WTC11 (cell line): ENCODE measurements around the gene RIC3. TPM values are rescaled to one million over a fixed set of nuclear protein-coding genes. Genes with fewer than 3 reads are reported as not detected.

Experiments
- ATAC-seq: fragments of 200-7000 bp; cut with Tn5 transposase; 2 replicates; pipeline ENCODE4 v1.10.0; 2021; ENCODE audit warnings: mild to moderate bottlenecking, moderate library complexity
- CTCF ChIA-PET: fragments of 300-600 bp; sonication (Branson Sonifier 250); formaldehyde crosslinking; loops from one replicate; lab custom pipeline; 2021; ENCODE audit warnings: antibody characterized with exemption; lab: Charles Lee
- POLR2A ChIA-PET: fragments of 350-600 bp; sonication (Branson Sonifier 250); formaldehyde crosslinking; loops from one replicate; lab custom pipeline; 2021; ENCODE audit warnings: antibody characterized with exemption; lab: Charles Lee
- DNase-seq: peaks from one replicate; pipeline ENCODE4 v3.0.0; 2021; ENCODE audit warnings: low spot score
- H3K27ac Mint-ChIP-seq: 2 replicates; pipeline ENCODE4 v1.8.0; 2021; ENCODE audit warnings: mixed read lengths
- H3K27me3 Mint-ChIP-seq: 2 replicates; pipeline ENCODE4 v1.8.0; 2021; ENCODE audit warnings: low read depth, mild to moderate bottlenecking, moderate library complexity, mixed read lengths
- H3K36me3 Mint-ChIP-seq: 2 replicates; pipeline ENCODE4 v1.8.0; 2021; ENCODE audit warnings: mixed read lengths
- H3K4me1 Mint-ChIP-seq: 2 replicates; pipeline ENCODE4 v1.8.0; 2022; ENCODE audit warnings: mixed read lengths
- H3K4me3 Mint-ChIP-seq: 2 replicates; pipeline ENCODE4 v1.8.0; 2021; ENCODE audit warnings: mild to moderate bottlenecking, moderate library complexity, mixed read lengths
- H3K9me3 Mint-ChIP-seq: 2 replicates; pipeline ENCODE4 v1.8.0; 2021; ENCODE audit warnings: mixed read lengths
- AFF4 ChIP-seq: sonication (generic); formaldehyde crosslinking; IDR thresholded peaks from 2 replicates; pipeline ENCODE4 v1.8.1; 2023; ENCODE audit warnings: mild to moderate bottlenecking, missing genetic modification reagents, borderline replicate concordance
- E2F1 ChIP-seq: sonication (generic); formaldehyde crosslinking; IDR thresholded peaks from 2 replicates; pipeline ENCODE4 v1.8.0; 2022; ENCODE audit warnings: mild to moderate bottlenecking, missing genetic modification reagents
- FOXP4 ChIP-seq: sonication (generic); formaldehyde crosslinking; IDR thresholded peaks from 2 replicates; pipeline ENCODE4 v1.8.0; 2022; ENCODE audit warnings: mild to moderate bottlenecking, missing genetic modification reagents
- IRF2 ChIP-seq: sonication (generic); formaldehyde crosslinking; IDR thresholded peaks from 2 replicates; pipeline ENCODE4 v1.8.0; 2022; ENCODE audit warnings: low read depth, missing genetic modification reagents, borderline replicate concordance
- JAZF1 ChIP-seq: fragments of 250-450 bp; sonication (Bioruptor Pico); IDR thresholded peaks from 2 replicates; pipeline ENCODE4 v1.9.0; 2021; ENCODE audit warnings: moderate library complexity, mild to moderate bottlenecking, inconsistent platforms
- KAT7 ChIP-seq: sonication (generic); formaldehyde crosslinking; IDR thresholded peaks from 2 replicates; pipeline ENCODE4 v1.8.1; 2023; ENCODE audit warnings: missing genetic modification reagents, mild to moderate bottlenecking, borderline replicate concordance
- MXD4 ChIP-seq: fragments of 250-450 bp; sonication (Bioruptor Pico); IDR thresholded peaks from 2 replicates; pipeline ENCODE4 v1.8.0; 2021; ENCODE audit warnings: mild to moderate bottlenecking, moderate library complexity, borderline replicate concordance
- TEAD1 ChIP-seq: sonication (generic); formaldehyde crosslinking; IDR thresholded peaks from 2 replicates; pipeline ENCODE4 v1.8.0; 2022; ENCODE audit warnings: mild to moderate bottlenecking, missing genetic modification reagents
- TEAD4 ChIP-seq: sonication (generic); formaldehyde crosslinking; IDR thresholded peaks from 2 replicates; pipeline ENCODE4 v1.8.0; 2022; ENCODE audit warnings: mild to moderate bottlenecking, missing genetic modification reagents
- ZNF281 ChIP-seq: sonication (generic); formaldehyde crosslinking; IDR thresholded peaks from 2 replicates; pipeline ENCODE4 v1.8.0; 2023; ENCODE audit warnings: mild to moderate bottlenecking, missing genetic modification reagents
- ZNF317 ChIP-seq: sonication (generic); formaldehyde crosslinking; IDR thresholded peaks from 2 replicates; pipeline ENCODE4 v1.8.1; 2023; ENCODE audit warnings: low read depth, mild to moderate bottlenecking, moderate library complexity, missing genetic modification reagents, borderline replicate concordance
- total RNA-seq: library from RNA; stranded (reverse); gene quantifications from 3 replicates; pipeline ENCODE4 v1.2.3, GENCODE V29; 2021
- TF ChIP-seq, protein P1 (sequence below): sonication (generic); formaldehyde crosslinking; IDR thresholded peaks from 2 replicates; pipeline ENCODE4 v1.8.0; 2022; ENCODE audit warnings: mild to moderate bottlenecking, missing genetic modification reagents
- TF ChIP-seq, protein P2 (sequence below): sonication (generic); formaldehyde crosslinking; IDR thresholded peaks from 2 replicates; pipeline ENCODE4 v1.8.0; 2022; ENCODE audit warnings: missing genetic modification reagents

Gene RIC3
- total RNA-seq, 1 experiment from 2014 or later: 15.7 TPM

- Mint-ChIP-seq H3K4me1 (peaks cover 6% of the 10 kb centered on the region), H3K9me3 (no peaks in the 10 kb centered on the region), H3K4me3 (no peak overlapping the region), H3K27ac (no peak overlapping the region), H3K36me3 (no peaks in the 10 kb centered on the region), H3K27me3 (peaks cover 40% of the 10 kb centered on the region)
- ChIA-PET CTCF (no interaction called here), POLR2A (no interaction called here)
- no peak for DNase-seq
- no peak for ATAC-seq
- TF ChIP-seq E2F1 (CRISPR knock-in tag) (no peak), MXD4 (no peak), ZNF281 (CRISPR knock-in tag) (no peak), ZNF317 (CRISPR knock-in tag) (no peak), AFF4 (no peak), TEAD4 (CRISPR knock-in tag) (no peak), TEAD1 (CRISPR knock-in tag) (no peak), KAT7 (CRISPR knock-in tag) (no peak), JAZF1 (CRISPR knock-in tag) (no peak), IRF2 (CRISPR knock-in tag) (no peak), FOXP4 (CRISPR knock-in tag) (no peak)
- TF ChIP-seq, protein P1, sequence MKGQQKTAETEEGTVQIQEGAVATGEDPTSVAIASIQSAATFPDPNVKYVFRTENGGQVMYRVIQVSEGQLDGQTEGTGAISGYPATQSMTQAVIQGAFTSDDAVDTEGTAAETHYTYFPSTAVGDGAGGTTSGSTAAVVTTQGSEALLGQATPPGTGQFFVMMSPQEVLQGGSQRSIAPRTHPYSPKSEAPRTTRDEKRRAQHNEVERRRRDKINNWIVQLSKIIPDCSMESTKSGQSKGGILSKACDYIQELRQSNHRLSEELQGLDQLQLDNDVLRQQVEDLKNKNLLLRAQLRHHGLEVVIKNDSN (CRISPR knock-in tag): no peak
- TF ChIP-seq, protein P2, sequence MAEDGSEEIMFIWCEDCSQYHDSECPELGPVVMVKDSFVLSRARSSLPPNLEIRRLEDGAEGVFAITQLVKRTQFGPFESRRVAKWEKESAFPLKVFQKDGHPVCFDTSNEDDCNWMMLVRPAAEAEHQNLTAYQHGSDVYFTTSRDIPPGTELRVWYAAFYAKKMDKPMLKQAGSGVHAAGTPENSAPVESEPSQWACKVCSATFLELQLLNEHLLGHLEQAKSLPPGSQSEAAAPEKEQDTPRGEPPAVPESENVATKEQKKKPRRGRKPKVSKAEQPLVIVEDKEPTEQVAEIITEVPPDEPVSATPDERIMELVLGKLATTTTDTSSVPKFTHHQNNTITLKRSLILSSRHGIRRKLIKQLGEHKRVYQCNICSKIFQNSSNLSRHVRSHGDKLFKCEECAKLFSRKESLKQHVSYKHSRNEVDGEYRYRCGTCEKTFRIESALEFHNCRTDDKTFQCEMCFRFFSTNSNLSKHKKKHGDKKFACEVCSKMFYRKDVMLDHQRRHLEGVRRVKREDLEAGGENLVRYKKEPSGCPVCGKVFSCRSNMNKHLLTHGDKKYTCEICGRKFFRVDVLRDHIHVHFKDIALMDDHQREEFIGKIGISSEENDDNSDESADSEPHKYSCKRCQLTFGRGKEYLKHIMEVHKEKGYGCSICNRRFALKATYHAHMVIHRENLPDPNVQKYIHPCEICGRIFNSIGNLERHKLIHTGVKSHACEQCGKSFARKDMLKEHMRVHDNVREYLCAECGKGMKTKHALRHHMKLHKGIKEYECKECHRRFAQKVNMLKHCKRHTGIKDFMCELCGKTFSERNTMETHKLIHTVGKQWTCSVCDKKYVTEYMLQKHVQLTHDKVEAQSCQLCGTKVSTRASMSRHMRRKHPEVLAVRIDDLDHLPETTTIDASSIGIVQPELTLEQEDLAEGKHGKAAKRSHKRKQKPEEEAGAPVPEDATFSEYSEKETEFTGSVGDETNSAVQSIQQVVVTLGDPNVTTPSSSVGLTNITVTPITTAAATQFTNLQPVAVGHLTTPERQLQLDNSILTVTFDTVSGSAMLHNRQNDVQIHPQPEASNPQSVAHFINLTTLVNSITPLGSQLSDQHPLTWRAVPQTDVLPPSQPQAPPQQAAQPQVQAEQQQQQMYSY (CRISPR knock-in tag): no peak
Measured at GRCh38 chr11:8199676-8200075, 30.9 kb upstream of the RIC3 start.
